HG02623 (cell line): ENCODE measurements around the gene TAAR2.
"Not testable (repeated sequence)": the region's sequence is repeated elsewhere in the genome, so short reads cannot be mapped to it uniquely, and the experiment has no call there.

Source experiments
- ATAC-seq: cut with Tn5 transposase; IDR thresholded peaks from one replicate; pipeline ENCODE4 v1.9.1; 2021; ENCODE audit warnings: moderate library complexity; ENCODE audit not compliant: unreplicated experiment

TAAR2 gene

GRCh38 chr6:132614554-132614953, 9.5 kb downstream of the TAAR2 start:
- ATAC-seq, result no peak

DNA sequence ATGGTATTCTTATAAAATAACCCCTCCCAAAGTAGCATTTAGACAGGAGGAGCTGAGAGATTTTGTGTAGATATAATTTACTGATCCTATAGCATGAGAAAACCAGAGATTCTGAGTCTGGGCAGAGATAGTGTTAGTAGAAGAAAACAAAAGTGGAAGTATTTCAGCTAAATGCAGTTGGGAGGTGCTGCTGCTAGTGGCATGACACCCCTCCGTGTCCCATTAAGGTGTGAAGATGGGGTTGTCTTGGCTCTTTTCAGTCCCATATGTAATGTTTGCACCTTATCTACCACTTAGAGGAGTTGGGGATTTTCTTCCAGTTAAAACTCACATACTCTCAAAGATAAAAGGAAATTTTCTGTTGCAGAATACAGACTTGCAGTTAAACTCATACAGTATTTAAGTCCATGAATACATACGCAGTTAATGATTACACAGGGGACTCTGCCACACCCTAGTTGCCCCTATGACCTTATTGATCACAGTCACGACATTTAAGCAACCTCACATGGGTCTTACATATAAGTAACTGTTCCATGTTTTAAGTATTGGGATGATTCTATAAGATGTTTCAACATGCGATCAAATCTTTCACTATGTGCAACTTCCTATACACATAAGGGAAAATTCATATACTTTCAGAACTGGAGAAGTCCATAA, 11.5 kb downstream of the TAAR2 start:
- ATAC-seq, result no peak

DNA sequence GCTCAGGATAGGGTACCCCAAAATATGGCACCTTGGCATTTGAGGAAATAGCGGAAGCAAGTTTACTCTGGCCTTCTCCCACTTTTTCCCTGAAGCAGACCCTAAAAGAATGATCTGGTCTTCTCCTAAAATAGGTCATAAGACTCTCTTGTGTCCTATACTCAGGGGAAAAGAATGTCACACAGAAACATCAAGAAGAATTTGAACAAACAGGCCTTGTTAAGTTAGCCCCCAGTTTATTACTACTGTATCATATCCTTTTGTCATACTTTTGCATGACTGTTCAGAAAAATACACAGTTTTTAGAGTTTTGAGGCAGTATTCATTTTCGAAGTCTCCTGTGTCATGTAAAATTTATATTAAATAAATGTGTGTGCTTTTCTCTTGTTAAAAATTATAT, 12.5 kb downstream of the TAAR2 start:
- ATAC-seq, result no peak

DNA sequence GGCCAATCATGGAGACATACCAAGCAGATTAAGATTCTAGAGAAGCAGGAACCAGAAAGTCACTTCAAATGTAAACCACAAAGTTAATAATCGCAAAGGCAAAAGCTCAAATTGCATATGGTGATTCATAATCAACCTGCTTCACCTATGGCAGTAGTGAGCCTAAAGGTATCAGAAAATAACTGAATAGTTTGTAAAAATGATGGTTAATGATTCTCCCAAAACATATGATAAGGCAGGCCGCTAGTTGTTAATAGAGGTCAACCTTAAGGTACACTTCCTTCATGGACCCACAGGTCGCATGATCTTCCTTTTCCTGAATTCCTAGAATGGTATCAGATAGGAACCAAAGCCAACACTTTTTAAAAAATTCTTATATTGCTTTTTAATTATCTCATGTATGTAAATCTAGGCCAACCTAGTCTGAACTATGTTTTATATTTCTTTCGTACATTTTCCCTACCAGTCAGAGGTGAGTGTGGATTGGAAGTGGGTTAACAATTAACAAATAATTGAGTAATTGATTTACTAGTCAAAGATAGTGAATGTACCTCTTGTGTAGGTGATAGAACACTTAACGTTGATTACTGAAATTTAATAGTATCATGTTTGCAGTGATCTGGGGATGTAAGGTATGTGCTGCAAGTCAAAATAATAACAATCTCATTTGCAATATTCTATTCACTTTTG, 16.4 kb downstream of the TAAR2 start:
- ATAC-seq, result no peak

GRCh38 chr6:132604635-132605152, 19.4 kb downstream of the TAAR2 start:
- no peak for ATAC-seq

DNA sequence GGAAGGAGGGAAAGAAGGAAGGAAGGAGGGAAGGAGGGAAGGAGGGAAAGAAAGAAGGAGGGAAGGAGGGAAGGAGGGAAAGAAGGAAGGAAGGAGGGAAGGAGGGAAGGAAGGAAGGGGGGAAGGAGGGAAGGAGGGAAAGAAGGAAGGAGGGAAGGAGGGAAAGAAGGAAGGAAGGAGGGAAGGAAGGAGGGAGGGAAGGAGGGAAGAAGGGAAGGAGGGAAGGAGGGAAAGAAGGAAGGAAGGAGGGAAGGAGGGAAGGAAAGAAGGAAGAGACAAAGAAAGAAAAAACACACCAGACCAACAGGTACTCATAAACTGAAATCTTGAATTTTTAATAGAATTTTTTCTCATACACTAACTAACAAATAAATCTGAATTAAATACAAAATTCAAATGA, 23.2 kb downstream of the TAAR2 start:
- not testable (repeated sequence) for ATAC-seq

- ATAC-seq, result peak; percentile 91
Observed at GRCh38 chr6:132598473-132598872, 25.6 kb downstream of the TAAR2 start.

GRCh38 chr6:132596201-132596600, 27.9 kb downstream of the TAAR2 start:
- no peak for ATAC-seq

- ATAC-seq, result no peak
Observed at GRCh38 chr6:132592855-132593254, 31.2 kb downstream of the TAAR2 start.

- no peak for ATAC-seq
Observed at GRCh38 chr6:132590362-132590761, 33.7 kb downstream of the TAAR2 start.

- ATAC-seq, result no peak
Observed at GRCh38 chr6:132589454-132589853, 34.6 kb downstream of the TAAR2 start, which contains the start of gene TAAR5. Gene TAAR5, minus strand, starts transcription at chr6:132589741. Its CDS starts 55 bp downstream, at chr6:132589686.

DNA sequence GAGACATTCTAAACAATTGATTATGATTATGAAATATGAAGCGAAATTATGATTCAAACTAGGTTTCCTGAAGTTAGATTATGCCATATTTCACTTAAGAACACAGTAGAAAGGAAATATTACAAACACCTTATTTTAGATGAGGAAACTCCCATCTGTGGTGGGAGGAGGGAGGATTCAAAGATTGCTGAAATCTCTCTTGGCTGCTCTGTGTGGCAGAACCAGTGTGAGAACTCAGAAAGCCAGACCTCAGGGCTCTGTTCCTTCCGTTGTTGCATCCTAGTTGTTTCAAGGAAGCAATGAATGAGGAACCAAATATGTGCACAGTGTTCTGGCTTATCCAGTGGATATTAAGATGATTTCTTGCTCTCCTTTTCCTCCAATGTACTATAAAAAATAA, 36.7 kb downstream of the TAAR2 start:
- ATAC-seq, result no peak

DNA sequence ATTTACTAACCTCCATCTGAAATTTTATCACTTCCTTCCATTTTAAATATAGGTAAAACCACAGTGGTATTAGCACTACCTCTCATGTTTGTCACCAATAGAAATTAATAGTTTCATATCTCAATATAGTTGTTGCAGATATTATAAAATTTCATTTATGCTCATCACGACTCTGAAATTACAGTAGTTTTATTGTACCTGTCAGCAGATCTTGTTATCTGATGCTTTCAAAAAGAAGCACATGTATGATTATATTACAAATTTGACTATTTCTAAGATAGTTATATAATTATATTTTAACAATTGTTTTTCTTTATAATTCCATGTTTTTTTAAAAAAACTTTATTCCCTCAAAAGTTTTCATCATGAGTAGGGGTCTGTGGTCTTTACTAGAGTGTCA, 39.4 kb downstream of the TAAR2 start:
- no peak for ATAC-seq

DNA sequence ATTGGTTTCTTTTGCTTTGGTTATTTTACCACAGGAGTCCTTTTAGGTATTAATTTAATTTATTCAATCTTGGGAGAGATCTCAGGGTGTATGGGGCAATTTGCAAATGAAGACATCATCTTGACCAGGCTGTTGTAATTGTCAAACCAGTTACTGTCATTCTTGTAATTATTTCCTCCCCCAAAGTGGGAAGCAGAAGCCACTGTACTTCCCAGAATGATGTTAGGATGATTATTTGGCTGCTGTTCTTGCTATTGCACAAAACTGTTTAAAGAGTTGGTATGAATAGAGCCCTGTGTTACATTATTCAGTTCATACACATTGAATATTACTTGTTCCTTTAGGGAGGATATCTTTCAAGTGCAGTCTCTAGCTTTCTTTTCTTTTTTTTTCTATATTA, 52.3 kb downstream of the TAAR2 start:
- ATAC-seq, result no peak

DNA sequence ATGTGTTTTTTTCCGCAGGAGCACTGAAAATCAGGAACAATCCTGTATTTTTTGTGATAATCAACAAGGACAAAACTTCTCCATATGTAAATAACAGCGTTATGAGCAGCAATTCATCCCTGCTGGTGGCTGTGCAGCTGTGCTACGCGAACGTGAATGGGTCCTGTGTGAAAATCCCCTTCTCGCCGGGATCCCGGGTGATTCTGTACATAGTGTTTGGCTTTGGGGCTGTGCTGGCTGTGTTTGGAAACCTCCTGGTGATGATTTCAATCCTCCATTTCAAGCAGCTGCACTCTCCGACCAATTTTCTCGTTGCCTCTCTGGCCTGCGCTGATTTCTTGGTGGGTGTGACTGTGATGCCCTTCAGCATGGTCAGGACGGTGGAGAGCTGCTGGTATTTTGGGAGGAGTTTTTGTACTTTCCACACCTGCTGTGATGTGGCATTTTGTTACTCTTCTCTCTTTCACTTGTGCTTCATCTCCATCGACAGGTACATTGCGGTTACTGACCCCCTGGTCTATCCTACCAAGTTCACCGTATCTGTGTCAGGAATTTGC, 53.8 kb downstream of the TAAR2 start, which contains the start of gene TAAR6:
TAAR6 (plus strand) TSS at position 102 of the 557 bp plus-strand sequence; CDS start at position 102, 0 bp downstream.
- ATAC-seq, result no peak

DNA sequence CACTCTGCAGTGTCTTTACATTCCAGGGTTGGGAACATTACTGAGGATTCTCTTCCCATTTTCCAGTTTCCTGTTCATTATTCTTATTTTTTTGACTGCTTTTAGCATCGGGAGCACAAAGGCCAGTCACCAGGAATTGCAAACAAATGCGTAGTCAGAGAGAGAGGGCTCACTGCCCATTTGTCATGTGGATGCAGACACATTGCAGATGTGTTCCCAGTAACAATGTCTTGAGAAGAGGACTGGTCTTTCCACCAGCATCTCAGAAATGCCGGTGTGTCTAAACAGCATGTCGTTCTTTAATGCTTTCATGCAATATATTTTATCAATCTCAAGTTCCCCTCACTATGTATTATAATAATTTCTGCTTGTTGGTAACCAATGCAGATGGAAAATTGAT, 54.9 kb downstream of the TAAR2 start:
- ATAC-seq, result no peak

- ATAC-seq, result no peak
Observed at GRCh38 chr6:132568611-132569010, 55.5 kb downstream of the TAAR2 start.

- no peak for ATAC-seq
Observed at GRCh38 chr6:132567566-132567965, 56.5 kb downstream of the TAAR2 start.
